SW 1271 (cell line): ENCODE results near the gene CYP17A1.
"Not testable (repeated sequence)": the region's sequence is repeated elsewhere in the genome, so short reads cannot be mapped to it uniquely, and the experiment has no call there.

ENCODE experiments used
- DNase-seq, 2 experiments: peaks; one replicate each; lab custom pipeline; 2025; lab: John Stamatoyannopoulos, UW

Gene CYP17A1

DNA sequence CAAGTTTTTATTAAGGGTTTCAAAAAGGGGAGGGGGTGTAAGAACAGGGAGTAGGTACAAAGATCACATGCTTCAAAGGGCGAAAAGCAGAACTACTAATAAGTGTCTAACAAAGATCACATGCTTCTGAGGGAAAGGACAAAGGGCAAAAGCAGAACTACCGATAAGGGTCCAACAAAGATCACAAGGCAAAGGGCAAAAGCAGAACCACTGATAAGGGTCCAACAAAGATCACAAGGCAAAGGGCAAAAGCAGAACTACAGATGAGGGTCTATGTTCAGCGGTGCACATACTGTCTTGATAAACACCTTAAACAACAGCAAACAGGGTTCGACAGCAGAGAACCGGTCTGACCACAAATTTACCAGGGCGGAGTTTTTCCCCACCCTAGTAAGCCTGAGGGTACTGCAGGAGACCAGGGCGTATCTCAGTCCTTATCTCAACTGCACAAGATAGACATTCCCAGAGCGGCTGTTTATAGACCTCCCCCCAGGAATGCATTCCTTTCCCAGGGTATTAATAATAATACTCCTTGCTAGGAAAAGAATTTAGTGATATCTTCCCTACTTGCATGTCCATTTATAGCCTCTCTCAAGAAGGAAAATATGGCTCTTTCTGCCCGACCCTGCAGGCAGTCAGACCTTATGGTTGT lies 1.2 kb upstream of the CYP17A1 start:
- DNase-seq = not testable (repeated sequence)

DNA sequence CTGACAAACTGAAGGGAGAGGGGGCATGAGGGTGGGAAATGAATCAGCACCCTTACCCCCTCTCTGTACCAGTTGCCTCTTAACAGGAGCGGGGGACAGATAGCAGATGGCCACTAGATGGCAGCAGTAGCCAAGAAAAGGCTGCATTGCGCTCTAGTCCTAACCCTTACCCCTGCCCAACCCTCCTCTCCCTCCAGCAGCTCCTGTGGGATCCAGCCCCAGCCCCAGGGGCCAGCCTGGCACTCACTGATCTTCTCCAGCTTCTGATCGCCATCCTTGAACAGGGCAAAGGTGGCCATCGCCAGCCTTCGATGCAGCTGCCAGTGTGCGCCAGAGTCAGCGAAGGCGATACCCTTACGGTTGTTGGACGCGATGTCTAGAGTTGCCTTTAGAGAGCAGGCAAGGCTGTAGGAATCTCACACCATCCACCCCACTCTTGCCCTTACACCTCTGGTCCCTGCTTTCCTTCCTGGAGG lies 2.2 kb downstream of the CYP17A1 start:
- DNase-seq = peak in 1 of 2 experiments; percentile 56

DNA sequence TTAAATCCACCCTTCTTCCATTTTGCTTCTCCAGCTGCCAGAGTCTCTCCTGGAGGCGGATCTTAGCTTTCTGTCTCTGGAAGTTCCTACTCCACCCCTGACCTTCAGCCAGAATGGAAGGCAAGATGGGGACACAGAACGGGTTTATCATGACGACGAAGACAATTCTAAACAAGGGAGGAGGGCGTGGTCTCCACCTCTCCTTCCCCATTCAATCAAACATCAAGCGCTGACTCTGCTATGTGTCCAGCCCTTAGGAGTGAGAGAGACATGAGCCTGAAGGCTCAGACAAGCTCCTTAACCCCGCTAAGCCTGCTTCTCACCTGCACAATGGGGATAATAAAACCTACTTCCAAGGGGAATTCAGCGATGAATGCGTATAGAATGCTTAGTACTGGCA lies 3.1 kb downstream of the CYP17A1 start:
- no peak for DNase-seq

DNA sequence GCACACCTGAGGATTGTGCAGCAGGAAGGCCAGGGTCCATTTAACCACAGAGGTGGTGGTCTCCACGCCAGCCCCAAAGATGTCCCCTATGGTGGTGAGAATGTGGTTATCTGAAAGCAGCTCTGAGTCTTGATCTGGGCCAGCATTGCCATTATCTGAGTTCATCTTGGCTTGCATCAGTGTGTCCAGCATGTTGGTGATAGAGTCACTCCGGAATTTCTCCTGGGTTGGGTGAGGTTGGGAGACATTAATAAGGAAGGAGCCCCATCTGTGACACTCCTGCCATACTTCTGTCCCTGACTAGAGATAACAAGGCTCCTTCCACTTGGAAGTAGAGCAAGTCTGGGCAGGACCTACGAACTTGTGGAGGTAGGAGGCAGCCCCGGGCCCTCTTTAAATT lies 4.2 kb downstream of the CYP17A1 start:
- DNase-seq = no peak

DNA sequence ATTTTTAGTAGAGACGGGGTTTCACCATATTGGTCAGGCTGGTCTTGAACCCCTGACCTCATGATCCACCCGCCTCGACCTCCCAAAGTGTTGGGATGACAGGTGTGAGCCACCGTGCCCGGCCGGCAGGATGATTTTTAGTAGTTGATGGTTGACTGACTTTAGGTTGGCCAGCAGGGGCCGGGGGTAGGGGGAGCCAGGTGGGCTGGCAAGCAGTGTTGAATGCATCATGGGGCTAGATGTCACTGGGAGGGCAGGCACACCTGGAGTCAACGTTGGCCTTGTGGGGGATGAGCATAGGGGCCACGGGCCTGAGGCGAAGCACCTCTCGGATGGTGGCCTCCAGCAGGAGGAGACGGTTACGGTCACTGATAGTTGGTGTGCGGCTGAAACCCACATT lies 5.0 kb downstream of the CYP17A1 start:
- DNase-seq = no peak

DNA sequence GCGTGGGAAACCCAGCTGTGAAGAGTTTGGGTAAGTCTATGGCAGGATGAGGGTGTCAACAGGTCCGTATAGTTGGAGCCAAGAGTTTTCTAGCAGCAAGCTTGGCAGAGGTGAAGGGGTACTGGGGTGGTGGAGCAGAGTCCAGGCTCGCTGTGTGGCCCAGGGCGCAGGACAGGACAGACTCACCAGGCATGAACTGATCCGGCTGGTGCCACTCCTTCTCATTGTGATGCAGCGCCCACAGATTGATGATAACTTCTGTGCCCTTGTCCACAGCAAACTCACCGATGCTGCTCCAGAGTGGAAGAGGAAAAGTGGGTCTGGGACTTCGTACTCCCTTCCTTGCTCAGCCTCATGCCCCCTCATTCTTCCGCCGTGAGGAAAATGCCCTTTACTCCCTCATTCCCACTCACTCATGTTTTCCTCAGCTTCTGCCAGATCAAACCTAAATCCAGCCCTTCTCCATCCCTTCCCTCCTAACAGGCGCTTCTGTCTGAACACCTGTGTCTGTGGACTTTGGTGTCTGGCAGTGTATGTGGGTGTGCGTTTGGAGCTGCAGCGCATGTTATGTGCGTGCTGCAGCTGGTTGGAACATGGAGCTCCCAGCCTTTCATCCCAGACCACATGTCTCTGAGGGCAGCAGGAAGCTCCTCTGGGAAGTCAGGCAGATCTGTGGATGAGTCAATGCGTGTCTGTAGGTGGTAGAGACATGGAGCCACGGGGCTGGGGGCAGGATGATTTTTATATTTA lies 5.7 kb downstream of the CYP17A1 start:
- no peak for DNase-seq

DNA sequence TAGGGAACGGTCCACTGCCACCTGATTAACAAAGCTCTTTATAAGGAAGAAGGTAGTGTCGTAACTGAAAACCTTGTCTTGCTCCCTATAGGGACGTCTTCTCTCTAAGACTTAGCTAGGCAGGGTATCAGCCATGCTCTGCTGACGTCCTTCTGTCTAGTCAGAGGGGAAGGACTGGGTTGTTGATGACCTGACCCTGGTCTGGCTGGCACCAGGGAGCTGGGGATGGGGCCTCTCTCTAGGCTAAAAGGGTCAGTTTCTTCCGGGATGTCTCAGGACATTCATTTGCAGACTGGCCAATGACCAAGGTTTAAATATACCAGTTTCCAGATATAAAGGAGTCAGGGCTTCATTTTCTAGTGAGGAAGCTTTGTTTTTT lies 9.6 kb downstream of the CYP17A1 start:
- no peak for DNase-seq

DNA sequence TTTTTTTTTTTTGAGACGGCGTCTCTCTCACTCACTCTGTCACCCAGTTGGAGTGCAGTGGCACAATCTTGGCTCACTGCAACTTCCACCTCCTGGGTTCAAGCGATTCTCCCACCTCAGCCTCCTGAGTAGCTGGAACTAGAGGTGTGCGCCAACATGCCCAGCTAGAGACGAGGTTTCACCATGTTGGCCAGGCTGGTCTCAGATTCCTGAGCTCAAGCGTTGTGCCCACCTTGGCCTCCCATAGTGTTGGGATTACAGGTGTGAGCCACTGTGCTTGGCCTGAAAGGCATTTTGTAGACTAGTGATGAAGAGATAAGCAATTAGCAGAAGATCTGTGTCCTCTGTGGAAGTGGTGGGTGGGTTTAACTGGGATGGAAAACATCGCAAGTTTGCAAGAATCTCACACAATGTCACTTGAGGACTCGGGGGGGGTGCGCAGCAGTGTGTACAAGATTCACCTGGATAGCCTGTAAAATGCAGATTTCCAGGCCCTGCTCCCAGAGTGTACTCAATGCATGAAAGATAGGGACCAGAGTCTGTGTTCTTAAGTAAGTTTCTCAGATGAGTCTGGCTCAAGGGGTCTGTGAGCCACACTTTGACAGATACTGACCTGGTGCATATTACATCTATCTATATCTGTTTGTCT lies 10.9 kb downstream of the CYP17A1 start:
- no peak for DNase-seq

DNA sequence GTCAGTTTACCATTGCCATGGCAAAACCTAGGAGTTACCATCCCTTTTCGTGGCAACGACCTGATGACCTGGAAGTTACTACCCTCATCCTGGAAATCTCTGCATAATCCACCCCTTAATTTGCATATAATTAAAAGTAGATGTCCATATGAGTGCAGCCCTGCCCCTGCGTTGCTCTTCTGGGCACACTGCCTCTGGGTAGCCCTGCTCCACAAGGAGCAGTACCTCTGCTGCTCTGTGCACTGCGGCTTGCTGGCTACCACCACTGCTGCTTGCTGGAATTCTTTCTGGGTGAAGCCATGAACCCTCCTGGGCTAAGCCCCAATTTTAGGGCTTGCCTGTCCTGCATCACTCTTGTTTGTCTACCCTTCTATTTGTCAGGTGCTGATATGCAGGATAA lies 12.5 kb downstream of the CYP17A1 start:
- no peak for DNase-seq

DNA sequence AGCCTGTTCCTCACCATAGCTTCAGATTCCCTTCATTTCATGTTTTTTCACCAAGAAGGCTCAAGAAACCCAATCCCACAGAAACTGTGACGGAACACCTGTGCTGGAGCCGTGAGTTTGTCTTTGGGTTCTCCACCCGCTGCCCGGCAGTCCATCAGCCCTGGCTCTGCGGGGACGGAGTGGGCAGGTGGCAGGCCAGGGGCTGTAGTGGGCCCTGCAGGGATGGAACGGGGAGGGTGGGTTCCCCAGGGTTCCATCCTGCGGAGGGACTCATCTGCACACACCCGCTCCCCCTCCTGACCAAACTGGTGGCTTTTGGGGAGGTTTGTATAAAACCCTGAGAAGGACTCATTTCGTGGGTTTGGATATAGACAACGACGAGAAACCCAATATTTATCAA lies 15.0 kb downstream of the CYP17A1 start:
- no peak for DNase-seq

DNA sequence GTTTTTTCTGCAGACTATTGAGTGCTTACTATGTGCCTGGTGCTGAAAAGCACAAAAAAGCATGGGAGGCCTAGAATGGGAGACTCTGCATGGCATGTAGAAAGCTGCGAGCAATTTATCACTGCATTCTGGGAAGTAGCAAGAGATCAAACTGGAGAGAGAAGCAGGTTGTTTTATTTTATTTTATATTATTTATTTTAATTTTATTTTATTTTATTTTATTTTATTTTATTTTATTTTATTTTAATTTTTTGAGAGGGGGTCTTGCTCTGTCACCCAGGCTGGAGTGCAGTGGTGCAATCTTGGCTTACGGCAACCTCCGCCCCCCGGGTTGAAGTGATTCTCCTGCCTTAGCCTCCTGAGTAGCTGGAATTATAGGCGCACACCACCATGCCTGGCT lies 17.2 kb downstream of the CYP17A1 start:
- DNase-seq = not testable (repeated sequence)

DNA sequence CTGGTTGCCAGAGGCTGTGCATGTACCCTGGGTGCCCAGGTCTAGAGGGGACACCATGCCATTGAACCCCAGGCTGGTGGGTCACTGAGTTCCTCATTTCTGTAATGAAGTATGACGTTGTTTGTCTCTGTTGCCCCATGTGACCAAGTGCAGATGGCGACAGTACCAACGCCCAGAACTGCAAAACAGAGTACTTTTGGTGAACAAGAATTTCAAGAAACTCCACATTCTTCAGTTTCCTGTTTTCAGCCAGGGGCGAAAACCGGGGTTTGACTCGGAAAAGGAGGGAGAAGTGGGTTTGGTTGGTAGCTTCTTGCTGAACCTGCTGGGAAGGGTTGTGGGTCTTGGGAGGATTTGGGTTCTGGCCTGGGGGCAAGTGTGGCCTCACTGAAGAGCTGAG lies 18.2 kb downstream of the CYP17A1 start:
- no peak for DNase-seq

DNA sequence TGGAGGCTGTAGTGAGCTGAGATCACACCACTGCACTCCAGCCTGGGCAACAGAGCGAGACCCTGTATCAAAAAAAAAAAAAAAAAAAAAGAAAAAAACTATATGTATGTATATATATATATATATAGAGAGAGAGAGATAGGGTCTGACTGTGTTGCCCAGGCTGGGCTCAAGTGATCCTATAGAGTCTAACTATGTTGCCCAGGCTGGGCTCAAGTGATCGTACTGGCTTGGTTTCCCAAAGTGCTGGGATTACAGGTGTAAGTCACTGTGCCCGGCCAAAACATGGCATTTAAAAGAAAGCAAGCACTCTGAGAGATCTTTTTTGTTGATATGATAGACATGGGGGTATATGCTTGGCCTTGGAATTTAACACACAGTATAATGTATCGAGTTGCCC lies 20.0 kb downstream of the CYP17A1 start:
- DNase-seq = no peak

DNA sequence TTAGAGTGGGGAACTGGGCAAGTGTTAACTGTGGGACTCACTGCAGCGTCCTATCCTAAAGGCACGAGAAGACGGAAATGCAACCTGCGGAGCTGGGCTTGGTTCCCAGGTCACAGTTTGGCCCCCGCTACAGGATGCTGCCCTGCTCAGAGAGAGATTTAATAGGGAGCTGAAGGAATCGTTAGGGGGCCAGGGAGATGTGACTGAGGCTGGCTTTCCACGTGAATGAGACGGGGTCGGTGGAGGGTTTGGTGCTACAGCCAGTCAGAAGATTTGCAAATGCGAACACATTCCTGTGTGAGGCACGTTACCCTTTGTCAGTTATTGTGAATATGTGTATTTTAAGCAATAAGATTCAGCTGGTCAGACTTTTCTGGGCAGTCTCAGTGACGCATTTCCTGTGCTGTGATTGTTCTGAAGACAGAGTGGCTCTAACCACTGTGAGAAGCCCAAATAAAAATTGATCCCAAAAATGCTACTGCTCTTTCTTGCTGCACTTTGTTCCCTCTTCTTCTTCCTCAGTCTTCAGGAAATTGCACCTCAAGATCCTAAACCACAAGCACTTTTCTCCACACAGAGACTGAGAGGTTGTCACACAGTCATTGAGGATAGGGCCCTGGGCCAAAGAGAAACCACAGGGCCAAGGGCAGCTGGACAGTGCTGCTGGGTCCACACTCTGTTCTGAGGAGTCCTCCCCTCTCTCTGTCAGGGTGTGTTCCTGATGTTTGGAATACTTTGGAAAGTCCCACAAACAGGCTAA lies 21.2 kb downstream of the CYP17A1 start:
- DNase-seq = no peak

DNA sequence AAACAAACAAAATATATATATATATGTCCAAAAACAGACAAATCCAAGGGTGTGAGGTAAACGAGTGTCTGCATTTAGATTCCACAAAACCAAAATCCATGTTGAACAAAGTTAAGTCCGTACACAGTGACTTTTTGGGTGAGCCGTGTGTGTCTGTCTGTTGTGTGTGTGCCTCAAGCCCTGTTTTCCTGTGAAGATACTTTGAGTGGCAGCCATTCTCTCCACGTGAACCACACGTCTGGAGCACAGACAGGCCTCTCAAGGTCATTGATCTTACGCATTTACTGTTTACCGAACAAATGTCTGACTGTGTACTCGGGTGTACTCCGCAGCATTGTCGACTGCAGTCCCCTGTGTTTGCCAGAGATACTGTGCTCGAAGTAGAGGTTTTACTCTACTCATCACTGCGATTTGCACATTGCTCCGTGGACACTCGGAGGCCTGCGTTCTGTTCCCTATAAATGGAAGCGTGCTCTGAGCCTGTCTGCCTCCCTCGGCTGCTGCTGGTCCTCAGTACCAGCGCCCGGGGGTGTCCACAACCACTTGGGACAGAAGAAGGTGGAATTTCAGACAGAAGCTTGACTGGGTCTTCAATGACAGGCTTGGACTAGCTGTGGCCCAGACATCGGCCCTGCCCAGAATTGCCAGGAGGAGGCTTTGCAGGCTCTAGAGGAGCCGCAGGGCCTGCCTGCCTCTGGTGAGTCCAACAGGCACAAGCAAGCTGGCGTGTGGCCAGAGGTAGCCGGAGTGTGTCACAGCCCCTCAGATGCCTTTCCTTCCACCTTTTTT lies 22.1 kb downstream of the CYP17A1 start:
- no peak for DNase-seq

DNA sequence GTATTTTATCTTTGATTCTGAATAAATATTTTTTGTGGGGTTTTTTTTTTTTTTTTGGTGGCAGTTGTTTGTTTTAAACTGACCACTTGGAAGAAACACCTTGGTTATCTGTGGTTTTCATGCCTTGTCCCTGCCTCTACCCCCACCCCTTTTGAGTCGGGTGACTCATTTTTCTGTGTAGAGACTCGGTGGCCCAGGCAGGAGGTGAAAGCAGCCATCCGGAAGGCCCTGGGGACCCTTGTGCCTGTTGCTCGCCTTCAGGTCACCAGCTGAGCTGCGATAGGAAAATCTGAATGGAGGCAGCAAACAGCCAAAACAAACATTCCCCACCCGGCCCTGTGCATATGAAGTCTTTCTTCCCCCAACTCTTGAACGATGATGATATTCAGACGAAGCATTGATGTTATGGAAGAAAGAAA lies 22.8 kb downstream of the CYP17A1 start:
- DNase-seq = no peak

DNA sequence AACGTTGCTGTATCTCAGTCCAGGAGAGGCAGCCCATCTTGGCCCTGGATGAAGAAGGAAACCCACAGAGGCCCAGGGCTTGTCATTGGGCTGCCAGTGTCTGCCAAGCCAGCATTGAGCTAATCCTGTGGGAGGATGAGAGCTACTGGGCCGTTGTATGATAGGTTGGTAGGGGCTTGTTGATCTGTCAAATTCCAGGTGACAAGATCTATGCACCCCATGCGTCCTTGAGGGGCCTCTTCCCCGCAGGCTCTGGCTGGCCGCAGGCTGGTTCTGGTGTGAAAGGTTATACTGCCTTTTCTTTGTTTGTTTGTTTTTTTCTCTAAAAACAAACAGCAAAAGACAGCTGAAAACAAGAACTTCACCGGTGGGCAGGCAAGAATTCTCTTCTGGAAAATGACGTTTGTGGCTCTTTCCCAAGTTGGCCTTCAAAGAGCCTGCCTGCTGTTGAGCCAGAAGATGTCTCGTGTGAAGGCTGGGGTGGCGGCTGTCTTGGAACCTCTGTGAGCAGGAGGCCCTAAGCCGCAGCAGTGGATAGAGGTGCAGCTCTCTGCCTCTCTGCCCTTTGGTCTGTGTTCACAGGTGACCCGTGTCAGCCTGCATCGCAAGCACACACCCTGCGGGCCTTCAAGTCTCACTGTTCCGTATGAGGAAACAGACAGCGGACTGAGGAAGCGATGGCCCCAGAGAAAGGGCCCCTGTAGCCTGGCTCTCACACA lies 23.3 kb downstream of the CYP17A1 start:
- DNase-seq = no peak

DNA sequence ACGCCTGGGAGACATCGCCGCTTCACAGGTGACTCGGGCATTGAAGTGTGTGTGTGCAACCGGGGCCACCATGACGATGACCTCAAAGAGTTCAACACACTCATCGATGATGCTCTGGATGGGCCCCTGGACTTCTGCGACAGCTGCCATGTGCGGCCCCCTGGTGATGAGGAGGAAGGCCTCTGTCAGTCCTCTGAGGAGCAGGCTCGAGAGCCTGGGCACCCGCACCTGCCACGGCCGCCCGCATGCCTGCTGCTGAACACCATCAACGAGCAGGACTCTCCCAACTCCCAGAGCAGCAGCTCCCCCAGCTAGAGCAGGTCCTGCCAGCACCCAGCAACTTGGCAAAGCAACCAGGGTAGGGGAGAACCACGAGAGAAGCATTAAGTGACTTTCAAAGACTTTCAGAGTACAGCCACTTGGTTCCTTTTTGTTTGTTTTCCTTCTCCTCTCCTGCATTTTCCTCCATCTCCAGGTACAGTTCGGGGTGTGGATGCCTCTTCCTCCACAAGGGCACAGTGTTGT lies 24.1 kb downstream of the CYP17A1 start:
- DNase-seq = no peak

DNA sequence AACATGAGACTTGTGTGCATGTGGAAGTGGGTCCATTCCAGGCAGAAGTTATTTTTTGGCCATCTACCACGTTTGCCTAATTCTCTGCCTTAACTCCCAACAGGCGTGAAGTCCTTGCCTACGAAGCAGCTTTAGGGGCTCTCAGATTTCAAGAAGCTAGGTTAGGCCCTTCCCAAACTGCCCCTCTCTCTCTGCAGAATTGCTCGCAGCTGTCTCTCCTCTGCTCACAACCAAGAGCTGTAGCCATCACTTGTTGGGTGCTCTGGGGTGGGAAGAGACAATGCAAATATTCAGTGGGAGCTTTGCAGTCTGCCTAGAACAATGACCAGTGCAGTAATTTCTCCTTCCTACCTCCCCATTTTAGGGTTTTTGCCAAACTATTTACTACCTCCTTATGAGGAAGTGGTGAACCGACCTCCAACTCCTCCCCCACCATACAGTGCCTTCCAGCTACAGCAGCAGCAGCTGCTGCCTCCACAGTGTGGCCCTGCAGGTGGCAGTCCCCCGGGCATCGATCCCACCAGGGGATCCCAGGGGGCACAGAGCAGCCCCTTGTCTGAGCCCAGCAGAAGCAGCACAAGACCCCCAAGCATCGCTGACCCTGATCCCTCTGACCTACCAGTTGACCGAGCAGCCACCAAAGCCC lies 24.9 kb downstream of the CYP17A1 start:
- no peak for DNase-seq

DNA sequence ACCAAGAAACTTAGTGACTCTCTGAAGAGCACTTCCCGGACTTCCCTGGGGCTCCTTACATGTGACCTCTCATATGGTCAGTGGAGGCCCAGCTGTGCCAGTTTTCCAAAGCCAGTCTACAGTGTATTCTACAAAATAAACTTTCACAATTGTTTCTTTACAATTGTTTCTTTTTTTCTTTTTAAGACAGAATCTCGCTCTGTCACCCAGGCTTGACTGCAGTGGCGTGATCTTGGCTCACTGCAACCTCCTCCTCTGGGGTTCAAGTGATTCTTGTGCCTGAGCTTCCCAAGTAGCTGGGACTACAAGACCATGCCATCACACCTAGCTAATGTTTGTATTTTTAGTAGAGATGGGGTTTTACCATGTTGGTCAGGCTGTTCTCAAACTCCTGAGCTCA lies 25.9 kb downstream of the CYP17A1 start:
- DNase-seq = no peak
